PFSK-1 (cell line): Measurements from ENCODE around the gene FEM1A.

Experiments used
- FOXP2 ChIP-seq: optimal IDR thresholded peaks from 2 replicates; pipeline ENCODE3; 2011; ENCODE audit warnings: borderline replicate concordance, control low read depth, inconsistent platforms; ENCODE audit not compliant: insufficient read depth; ENCODE audit errors: extremely low read length, extremely low read depth
- POLR2AphosphoS5 ChIP-seq: IDR thresholded peaks from 2 replicates; pipeline ENCODE4 v1.6.1; 2012; ENCODE audit warnings: low read depth, mild to moderate bottlenecking, control low read depth, low read length, moderate library complexity
- REST ChIP-seq, 2 experiments: IDR thresholded peaks; 2 replicates each; pipeline versions ENCODE4 v1.6.1 to v1.8.0; 2011 to 2012; ENCODE audit warnings: low read depth in 2 of 2, low read length in 2 of 2, control low read depth in 1 of 2, inconsistent platforms in 1 of 2, mild to moderate bottlenecking in 1 of 2, moderate library complexity in 1 of 2; ENCODE audit not compliant: insufficient read depth in 1 of 2
- SIN3A ChIP-seq: IDR thresholded peaks from 2 replicates; pipeline ENCODE4 v1.6.1; 2012; ENCODE audit warnings: mild to moderate bottlenecking, low read length, moderate library complexity, borderline replicate concordance; ENCODE audit not compliant: insufficient read depth
- TAF1 ChIP-seq: IDR thresholded peaks from 2 replicates; pipeline ENCODE4 v1.6.1; 2012; ENCODE audit warnings: low read length, control low read depth, borderline replicate concordance; ENCODE audit not compliant: insufficient read depth

The FEM1A gene

DNA sequence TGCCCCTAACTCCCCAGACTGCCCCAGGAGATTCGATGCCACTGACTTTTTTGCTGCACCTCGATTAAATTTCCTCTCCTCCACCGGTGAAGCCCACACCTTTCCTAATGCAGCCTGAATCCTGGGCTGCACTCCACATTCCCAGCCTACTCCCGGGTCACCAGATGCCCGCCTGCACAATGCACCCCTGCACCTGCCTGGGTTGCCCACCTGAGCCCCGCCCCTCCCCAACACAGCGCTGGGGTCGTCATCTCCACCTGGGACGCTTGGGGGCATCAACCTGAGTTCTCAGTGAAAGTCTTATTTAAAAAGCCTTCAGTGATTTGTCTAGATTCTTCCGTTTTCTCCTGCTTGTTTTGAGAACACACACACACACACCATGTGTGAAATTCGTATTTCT, 43.3 kb upstream of the FEM1A start:
- TF ChIP-seq POLR2AphosphoS5 = no peak
- TF ChIP-seq FOXP2 = no peak
- no peak for TF ChIP-seq REST (IDR thresholded peaks at IDR 0.05; ENCODE audit: insufficient read depth in 1 of 2, low read depth in 2 of 2, low read length in 2 of 2)
- TF ChIP-seq TAF1 = no peak
- TF ChIP-seq SIN3A = no peak

DNA sequence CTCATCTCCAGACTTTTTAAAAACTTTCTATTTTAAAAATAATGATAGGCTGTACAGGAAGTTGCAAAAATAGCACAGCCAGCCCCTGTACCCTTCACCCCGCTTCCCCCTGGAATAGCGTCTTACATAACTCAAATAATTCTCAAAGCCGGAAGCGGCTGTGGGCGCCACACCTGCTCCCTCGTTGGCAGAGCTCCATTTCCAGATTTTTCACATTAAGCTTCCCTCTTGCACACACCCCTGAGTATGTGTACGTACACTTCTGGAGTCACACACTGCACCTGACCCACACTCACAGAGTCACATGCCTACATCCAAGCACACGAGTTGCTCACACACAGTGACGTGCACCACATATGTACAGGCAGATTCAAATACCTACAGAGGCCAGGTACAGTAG, 42.9 kb upstream of the FEM1A start:
- TF ChIP-seq POLR2AphosphoS5 (no peak), TAF1 (no peak), SIN3A (no peak), REST (IDR thresholded peaks at IDR 0.05; ENCODE audit: insufficient read depth in 1 of 2, low read depth in 2 of 2, low read length in 2 of 2) (no peak), FOXP2 (no peak)

DNA sequence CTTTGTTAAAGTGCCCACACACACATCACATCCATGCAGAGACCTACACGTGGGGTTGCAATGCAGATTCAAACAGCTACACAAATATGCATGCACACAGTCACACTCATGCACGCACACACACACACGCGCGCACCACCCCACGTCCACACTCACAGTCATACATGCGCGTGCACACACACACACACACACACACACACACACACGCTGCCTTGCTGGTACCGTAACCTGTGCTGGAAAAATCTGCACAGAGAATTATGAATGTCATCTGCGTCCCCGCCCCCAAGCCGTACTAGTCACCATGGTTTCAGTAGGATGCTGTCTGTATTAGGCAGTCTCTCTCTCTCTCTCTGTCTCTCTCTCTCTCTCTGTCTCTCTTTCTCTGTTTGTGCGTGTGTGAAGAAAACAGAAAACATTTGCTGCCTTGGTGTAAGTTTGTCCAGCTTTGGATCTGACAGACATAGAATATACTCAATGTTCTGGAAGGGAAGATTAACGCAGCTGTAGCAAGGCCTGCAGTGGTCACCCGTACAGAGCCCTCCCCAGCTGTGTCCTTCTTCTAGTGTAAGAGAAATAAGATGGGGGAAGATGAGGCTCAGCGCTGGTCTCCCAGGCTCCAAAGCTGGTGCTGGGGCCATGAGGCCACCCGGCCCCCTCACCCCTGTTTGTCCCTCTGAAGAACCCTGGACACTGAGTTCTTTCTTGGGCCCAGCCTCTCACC, 41.5 kb upstream of the FEM1A start:
- TF ChIP-seq FOXP2 (no peak), POLR2AphosphoS5 (no peak), SIN3A (no peak), TAF1 (no peak), REST (IDR thresholded peaks at IDR 0.05; ENCODE audit: insufficient read depth in 1 of 2, low read depth in 2 of 2, low read length in 2 of 2) (no peak)

DNA sequence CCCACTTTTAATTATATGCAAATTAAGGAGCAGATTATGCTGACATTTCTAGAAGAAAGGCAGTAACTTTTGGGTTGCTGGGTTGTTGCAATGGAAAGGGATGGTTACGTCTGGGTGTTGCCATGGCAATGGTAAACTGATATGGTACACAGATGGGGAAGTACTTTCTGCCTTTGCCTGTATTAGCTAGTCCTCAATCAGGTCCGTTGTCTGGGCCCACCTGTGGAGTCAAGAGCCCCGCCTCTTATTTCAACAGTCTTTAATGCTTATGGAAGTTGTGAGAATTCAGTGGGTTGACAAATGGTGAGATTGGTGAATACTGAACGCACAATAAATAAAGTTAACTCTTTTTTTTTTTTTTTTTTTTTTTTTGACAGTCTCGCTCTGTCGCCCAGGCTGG, 37.3 kb upstream of the FEM1A start:
- no peak for TF ChIP-seq SIN3A
- no peak for TF ChIP-seq FOXP2
- TF ChIP-seq POLR2AphosphoS5 = no peak
- TF ChIP-seq TAF1 = no peak
- no peak for TF ChIP-seq REST (IDR thresholded peaks at IDR 0.05; ENCODE audit: insufficient read depth in 1 of 2, low read depth in 2 of 2, low read length in 2 of 2)

GRCh38 chr19:4755459-4755858, 36.1 kb upstream of the FEM1A start:
- TF ChIP-seq REST (IDR thresholded peaks at IDR 0.05; ENCODE audit: insufficient read depth in 1 of 2, low read depth in 2 of 2, low read length in 2 of 2) (no peak), SIN3A (no peak), FOXP2 (no peak), TAF1 (no peak), POLR2AphosphoS5 (no peak)
